RWPE1 (cell line): ENCODE data around the gene KRTAP10-1.

Experiments
- CTCF ChIA-PET: fragments of 350-600 bp; sonication (Branson Sonifier 250); formaldehyde crosslinking; extraction: SDS; loops from one replicate; lab custom pipeline; 2021; lab: Yijun Ruan, JAX
- POLR2A ChIA-PET: fragments of 400-600 bp; formaldehyde crosslinking; extraction: SDS; loops from one replicate; lab custom pipeline; 2020; ENCODE audit warnings: antibody characterized with exemption; ENCODE audit not compliant: low non-redundant PET; lab: Yijun Ruan, JAX
- DNase-seq: peaks from one replicate; pipeline ENCODE4 v3.0.0; 2012; ENCODE audit warnings: low spot score
- H3K27ac ChIP-seq: fragments of 450-650 bp; 2 replicates; pipeline ENCODE4 v1.5.1; 2017
- CTCF ChIP-seq: fragments of 450-650 bp; conservative IDR thresholded peaks from 2 replicates; pipeline ENCODE4 v1.5.1; 2017; ENCODE audit warnings: low read depth, mild to moderate bottlenecking

Gene KRTAP10-1

GRCh38 chr21:44539991-44540666, at the start of gene KRTAP10-1:
Gene KRTAP10-1 (minus strand): TSS chr21:44540195. CDS start chr21:44540150, 45 bp downstream.
- no peak within 1 kb of the TSS for H3K27ac ChIP-seq
- no peak for TF ChIP-seq CTCF
- DNase-seq, result no peak
- ChIA-PET POLR2A (interaction anchor here (0.5 kb wide), 1 partner anchor 33 kb away, joined by 3 read pairs; no protein-coding TSS in a partner anchor), CTCF (no interaction called here)

DNA sequence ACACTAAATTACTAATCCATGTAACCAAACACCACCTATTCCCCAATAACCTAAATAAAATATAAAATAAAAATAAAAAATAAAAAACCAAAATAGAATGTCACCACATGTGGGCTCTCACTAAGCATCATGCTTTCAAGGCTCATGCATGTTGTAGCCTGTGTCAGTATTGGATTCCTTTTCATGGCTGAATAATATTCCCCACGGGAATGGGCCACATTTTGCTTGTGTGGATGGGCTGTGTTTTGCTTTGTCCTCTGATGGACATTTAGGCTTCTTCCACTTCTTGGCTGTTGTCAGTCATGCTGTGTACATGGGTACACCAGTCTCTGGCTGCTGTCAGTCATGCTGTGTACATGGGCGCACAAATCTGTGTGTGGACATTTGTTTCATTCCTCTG, 49.1 kb upstream of the KRTAP10-1 start:
- H3K27ac ChIP-seq, result no peak overlapping the region
- ChIA-PET POLR2A (no interaction called here), CTCF (no interaction called here)
- no peak for TF ChIP-seq CTCF
- no peak for DNase-seq

- POLR2A ChIA-PET, result no interaction called here
- CTCF ChIA-PET, result no interaction called here
- DNase-seq, result no peak
- no peak overlapping the region for H3K27ac ChIP-seq
- no peak for TF ChIP-seq CTCF
Observed at GRCh38 chr21:44585892-44586291, 45.9 kb upstream of the KRTAP10-1 start.

DNA sequence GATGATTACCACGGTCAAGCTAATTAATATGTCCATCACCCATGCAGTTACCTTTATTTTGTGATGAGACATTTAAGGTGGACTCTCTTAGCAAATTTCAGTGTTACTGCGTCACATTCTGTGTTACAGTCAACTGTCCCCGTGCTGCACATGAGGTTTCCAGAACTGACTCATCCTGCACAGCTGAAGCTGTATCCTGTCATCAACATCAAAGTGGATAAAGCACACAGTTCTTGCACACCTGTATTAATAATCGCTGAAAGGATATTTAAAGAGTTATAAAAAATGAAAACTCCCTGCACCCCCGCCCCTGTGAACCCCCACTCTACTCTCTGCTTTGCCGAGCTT, 43.8 kb upstream of the KRTAP10-1 start:
- no peak for DNase-seq
- ChIA-PET POLR2A (no interaction called here), CTCF (interaction anchor here (0.9 kb wide), 1 partner anchor 32 kb away, joined by 3 read pairs; no protein-coding TSS in a partner anchor)
- no peak overlapping the region for H3K27ac ChIP-seq
- no peak for TF ChIP-seq CTCF

DNA sequence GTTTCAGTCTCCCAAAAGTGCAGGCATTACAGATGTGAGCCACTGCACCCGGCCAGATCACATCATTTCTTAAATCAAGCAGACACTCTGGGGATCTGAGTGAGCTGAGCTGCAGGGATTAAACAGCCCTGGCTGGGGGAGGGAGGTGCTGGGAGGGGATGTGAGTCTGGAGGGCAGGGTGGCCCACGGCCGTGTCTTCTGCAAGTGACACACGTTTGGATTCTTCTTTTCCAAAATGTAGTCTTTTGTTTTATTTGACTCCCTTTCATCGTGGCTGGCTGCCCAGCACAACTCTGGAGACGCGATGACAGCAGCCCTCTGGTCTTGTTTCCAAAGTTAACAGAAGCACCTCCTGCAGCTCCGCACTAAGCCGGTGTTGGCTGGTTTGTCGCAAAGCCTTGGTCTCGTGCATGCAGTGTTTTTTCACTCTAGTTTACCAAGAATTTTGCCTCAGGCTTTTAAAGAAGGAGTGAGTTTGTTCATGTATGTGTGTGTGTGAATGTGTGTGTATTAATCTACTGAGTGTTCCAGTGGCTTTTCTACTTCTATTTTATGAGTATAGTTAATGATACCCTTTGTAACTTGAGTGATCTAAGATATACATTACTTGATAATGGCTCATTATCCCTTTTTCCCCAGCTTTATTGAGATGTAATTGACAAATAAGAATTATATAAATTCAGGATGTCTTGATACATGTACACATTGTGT, 43.2 kb upstream of the KRTAP10-1 start:
- TF ChIP-seq CTCF, result no peak
- DNase-seq, result no peak
- no peak overlapping the region for H3K27ac ChIP-seq
- CTCF ChIA-PET, result interaction anchor here (0.6 to 0.9 kb wide), 2 partner anchors 33 to 127 kb away, joined by 3 to 4 read pairs; no protein-coding TSS in a partner anchor
- POLR2A ChIA-PET, result no interaction called here

- ChIA-PET CTCF (no interaction called here), POLR2A (no interaction called here)
- DNase-seq, result no peak
- no peak overlapping the region for H3K27ac ChIP-seq
- TF ChIP-seq CTCF, result no peak
Observed at GRCh38 chr21:44582055-44582454, 42.1 kb upstream of the KRTAP10-1 start.
